HG03095 (cell line): ENCODE data around the gene ATAD3A.
"Not testable (repeated sequence)": the region's sequence is repeated elsewhere in the genome, so short reads cannot be mapped to it uniquely, and the experiment has no call there.

ENCODE experiments used
- ATAC-seq: cut with Tn5 transposase; IDR thresholded peaks from one replicate; pipeline ENCODE4 v1.9.1; 2021; ENCODE audit warnings: moderate library complexity; ENCODE audit not compliant: unreplicated experiment

Gene ATAD3A

GRCh38 chr1:1511533-1512285, at the start of gene ATAD3A:
ATAD3A (plus strand) TSS chr1:1512162; CDS start chr1:1512269, 107 bp downstream.
- ATAC-seq: peak; percentile 75

- ATAC-seq: peak; percentile 59
Measured at GRCh38 chr1:1462318-1462966, 49.5 kb upstream of the ATAD3A start.

- ATAC-seq: no peak
Measured at GRCh38 chr1:1463312-1463711, 48.6 kb upstream of the ATAD3A start.

DNA sequence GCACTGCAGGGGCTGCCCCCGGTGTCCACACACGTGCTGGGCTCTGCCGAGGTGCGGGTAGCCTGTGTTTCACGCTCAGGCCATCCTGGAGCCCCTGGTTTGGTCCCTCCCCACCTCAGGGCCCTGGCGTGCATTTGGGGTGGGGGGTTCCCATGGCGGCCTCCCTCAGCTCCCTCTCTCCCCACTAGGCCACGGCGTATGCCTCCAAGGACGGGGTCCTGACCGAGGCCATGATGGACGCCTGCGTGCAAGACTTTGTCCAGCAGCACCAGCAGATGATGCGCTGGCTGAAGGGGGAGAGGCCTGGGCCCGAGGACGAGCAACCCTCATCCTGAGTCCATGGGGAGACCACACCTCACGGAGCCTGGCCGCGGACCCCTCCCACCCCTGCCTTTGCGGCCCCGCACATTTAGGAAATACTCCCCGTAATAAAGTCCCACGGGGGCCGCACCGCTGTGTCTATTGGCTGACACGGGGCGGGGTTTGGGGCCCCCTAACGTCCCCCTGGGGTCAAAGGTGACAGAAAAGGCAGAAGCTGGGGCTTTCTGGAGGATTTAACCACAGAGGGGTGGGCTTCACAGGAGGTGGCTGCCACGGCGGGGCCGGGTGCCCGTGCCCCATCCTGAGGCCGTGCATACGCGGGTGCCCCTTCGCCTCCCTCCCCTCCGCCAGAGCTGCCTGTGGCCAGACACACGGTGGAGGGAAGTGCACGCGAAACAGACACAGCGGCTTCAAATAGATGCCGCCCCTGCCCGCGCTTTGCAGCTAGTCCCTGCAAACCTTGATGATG, 43.6 kb upstream of the ATAD3A start:
- not testable (repeated sequence) for ATAC-seq

- no peak for ATAC-seq
Measured at GRCh38 chr1:1470626-1471388, 41.2 kb upstream of the ATAD3A start.

DNA sequence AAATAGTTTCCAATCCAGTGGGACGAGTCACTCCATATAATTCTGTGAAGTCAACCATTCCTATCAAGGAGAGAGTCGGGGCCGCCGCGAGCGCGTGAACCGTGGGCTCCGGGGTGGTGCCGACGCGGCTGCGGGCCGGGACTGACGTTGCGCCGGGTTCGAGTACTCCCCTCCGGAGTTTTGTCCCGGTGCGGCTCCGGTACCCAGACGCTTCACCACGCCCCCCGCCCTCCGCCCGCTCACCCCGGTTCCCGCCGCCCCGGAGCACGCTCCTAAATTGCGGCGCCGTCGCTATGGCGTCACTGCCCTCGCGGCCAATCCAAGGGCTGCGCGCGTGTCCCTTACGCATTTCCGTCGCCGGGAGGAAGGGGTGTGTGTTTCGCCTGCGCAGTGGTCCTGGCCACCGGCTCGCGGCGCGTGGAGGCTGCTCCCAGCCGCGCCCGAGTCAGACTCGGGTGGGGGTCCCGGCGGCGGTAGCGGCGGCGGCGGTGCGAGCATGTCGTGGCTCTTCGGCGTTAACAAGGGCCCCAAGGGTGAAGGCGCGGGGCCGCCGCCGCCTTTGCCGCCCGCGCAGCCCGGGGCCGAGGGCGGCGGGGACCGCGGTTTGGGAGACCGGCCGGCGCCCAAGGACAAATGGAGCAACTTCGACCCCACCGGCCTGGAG, 40.4 kb upstream of the ATAD3A start, which contains the start of gene ATAD3B:
Gene ATAD3B, plus strand, starts transcription at position 377 of the 664 bp plus-strand sequence. Its CDS starts 120 bp downstream, at position 497.
- ATAC-seq: peak; percentile 63

GRCh38 chr1:1472053-1472876, 39.7 kb upstream of the ATAD3A start:
- ATAC-seq: not testable (repeated sequence)

- ATAC-seq: not testable (repeated sequence)
Measured at GRCh38 chr1:1476011-1476410, 36.0 kb upstream of the ATAD3A start.

DNA sequence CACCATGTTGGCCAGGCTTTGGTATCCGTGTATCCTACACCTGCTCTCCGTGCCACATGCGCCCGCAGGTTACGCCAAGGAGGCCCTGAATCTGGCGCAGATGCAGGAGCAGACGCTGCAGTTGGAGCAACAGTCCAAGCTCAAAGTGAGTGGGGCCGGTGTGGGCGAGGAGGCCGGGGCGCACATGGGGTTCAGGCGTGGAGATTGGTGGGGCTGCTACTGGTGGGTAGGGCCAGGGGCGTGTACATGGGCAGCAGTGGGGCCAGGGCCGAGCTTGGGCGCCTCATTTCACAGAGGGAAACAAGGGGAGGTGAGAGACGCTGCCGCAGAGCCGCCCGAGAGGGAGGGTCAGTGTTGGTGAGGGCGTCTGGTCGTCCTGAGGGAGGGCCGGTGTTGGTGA, 34.8 kb upstream of the ATAD3A start:
- ATAC-seq: no peak

- no peak for ATAC-seq
Measured at GRCh38 chr1:1479547-1480487, 32.1 kb upstream of the ATAD3A start.

GRCh38 chr1:1480488-1480867, 31.5 kb upstream of the ATAD3A start:
- ATAC-seq: not testable (repeated sequence)

- ATAC-seq: not testable (repeated sequence)
Measured at GRCh38 chr1:1481811-1482210, 30.2 kb upstream of the ATAD3A start.

GRCh38 chr1:1482856-1483255, 29.1 kb upstream of the ATAD3A start:
- ATAC-seq: no peak

DNA sequence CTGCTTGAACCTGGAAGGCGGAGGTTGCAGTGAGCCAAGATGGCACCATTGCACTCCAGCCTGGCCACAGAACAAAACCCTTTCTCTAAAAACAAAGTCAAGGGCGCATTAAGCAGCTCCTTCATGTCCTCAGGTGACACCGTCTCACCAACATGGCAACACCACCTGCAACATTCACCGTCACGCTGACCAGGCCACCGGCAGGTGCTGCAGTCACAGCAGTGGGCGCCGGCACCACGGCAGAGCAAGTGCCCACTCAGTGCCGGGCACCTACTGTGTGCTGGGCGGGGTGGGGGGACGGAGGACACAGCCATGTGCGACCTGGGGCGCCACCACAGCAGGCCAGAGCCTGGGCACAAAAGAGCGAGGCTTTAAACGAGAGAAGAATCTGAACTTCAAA, 28.2 kb upstream of the ATAD3A start:
- ATAC-seq: no peak

DNA sequence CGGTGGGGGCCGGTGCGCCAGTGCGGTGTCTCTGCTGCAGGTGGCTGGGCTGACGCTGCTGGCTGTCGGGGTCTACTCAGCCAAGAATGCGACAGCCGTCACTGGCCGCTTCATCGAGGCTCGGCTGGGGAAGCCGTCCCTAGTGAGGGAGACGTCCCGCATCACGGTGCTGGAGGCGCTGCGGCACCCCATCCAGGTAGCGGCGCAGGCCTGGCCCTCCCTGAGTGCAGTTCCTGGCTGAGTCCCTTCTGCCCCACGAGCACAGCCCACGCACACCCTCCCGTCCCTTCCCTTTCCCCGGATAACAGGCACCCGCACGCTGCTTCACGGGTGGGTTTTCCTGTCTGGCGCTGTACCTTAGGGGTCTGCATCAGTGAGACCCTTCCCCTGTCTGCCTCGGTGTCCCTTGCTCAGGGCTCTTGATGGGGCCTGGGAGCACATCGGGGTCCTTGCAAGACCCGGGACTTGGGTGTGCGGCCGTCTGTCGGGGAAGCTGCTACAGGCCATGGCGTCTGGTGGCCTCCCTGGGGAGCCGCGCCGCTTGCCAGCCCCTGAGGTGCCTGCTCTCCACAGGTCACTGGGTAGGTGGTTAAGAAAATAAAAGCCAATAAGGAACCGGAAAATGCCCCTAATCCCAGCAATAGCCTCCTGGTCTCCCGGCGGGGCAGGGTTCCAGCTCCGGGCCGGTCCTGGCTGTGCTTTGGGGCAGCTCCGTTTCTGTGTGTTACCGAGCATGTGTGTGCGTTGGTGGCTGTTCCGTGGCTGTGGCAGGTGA, 26.8 kb upstream of the ATAD3A start:
- not testable (repeated sequence) for ATAC-seq

- not testable (repeated sequence) for ATAC-seq
Measured at GRCh38 chr1:1485755-1486317, 26.1 kb upstream of the ATAD3A start.

DNA sequence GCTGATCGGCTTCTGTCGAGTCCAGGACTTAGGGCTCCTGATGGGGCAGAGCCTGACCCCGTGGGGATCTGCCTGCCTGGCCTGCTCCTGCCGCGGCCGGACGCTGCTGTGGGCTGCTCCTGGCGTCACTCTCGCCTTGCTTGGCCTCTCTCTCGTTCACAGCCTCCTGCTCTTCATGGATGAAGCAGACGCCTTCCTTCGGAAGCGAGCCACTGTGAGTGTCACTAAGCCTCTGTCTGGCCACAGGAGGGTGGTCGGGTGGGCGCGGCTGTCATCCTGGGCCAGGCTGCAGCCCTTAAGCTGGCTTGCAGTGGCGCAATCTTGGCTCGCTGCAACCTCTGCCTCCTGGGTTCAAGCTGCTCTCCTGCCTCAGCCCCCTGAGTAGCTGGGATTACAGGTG, 24.3 kb upstream of the ATAD3A start:
- no peak for ATAC-seq
